ENCODE measurements around the gene RREB1.

Gene RREB1

GRCh38 chr6:7238900-7239589 lies 131.3 kb downstream of the RREB1 start (continued):
- TF ChIP-seq PRDM2 (tag by site-specific recombination; IDR thresholded peaks at IDR 0.05; ENCODE audit: borderline replicate concordance) (no peak), ZNF24 (tag by site-specific recombination; IDR thresholded peaks at IDR 0.05) (no peak), HOXD13 (CRISPR knock-in tag; IDR thresholded peaks at IDR 0.05; ENCODE audit: borderline replicate concordance) (no peak), ZNF362 (tag by site-specific recombination; IDR thresholded peaks at IDR 0.05) (no peak), OSR2 (tag by site-specific recombination; IDR thresholded peaks at IDR 0.05) (no peak), ZNF514 (tag by site-specific recombination; IDR thresholded peaks at IDR 0.05) (no peak), ZNF366 (tag by site-specific recombination; conservative IDR thresholded peaks at IDR 0.05) (peak; percentile 56), ZNF140 (tag by site-specific recombination; IDR thresholded peaks at IDR 0.05) (no peak), ZNF426 (tag by site-specific recombination; IDR thresholded peaks at IDR 0.05) (no peak), ZSCAN18 (tag by site-specific recombination; IDR thresholded peaks at IDR 0.05) (no peak), KLF8 (tag by site-specific recombination; IDR thresholded peaks at IDR 0.05) (peak; percentile 51; the same call in 1 of the 2 replicates), ZFP69B (tag by site-specific recombination; IDR thresholded peaks at IDR 0.05) (no peak), HOXC10 (CRISPR knock-in tag; IDR thresholded peaks at IDR 0.05) (no peak), ZNF701 (tag by site-specific recombination; IDR thresholded peaks at IDR 0.05) (no peak), SP3 (tag by site-specific recombination; IDR thresholded peaks at IDR 0.05) (no peak), ZNF510 (tag by site-specific recombination; IDR thresholded peaks at IDR 0.05; ENCODE audit: insufficient replicate concordance) (no peak), ZNF391 (tag by site-specific recombination; IDR thresholded peaks at IDR 0.05; ENCODE audit: borderline replicate concordance, low read depth) (no peak), ZNF585B (tag by site-specific recombination; IDR thresholded peaks at IDR 0.05) (no peak), SALL2 (tag by site-specific recombination; IDR thresholded peaks at IDR 0.05; ENCODE audit: borderline replicate concordance) (no peak), ZNF792 (tag by site-specific recombination; IDR thresholded peaks at IDR 0.05) (no peak), KLF17 (tag by site-specific recombination; IDR thresholded peaks at IDR 0.05) (peak; percentile 54; the same call in 1 of the 2 replicates), ZNF114 (tag by site-specific recombination; IDR thresholded peaks at IDR 0.05) (no peak), ZNF398 (tag by site-specific recombination; IDR thresholded peaks at IDR 0.05) (no peak), ZNF202 (tag by site-specific recombination; IDR thresholded peaks at IDR 0.05; ENCODE audit: borderline replicate concordance) (no peak), GLIS1 (tag by site-specific recombination; IDR thresholded peaks at IDR 0.05) (peak; percentile 37; the same call in 1 of the 2 replicates), ZNF214 (tag by site-specific recombination; IDR thresholded peaks at IDR 0.05; ENCODE audit: borderline replicate concordance) (no peak), ZNF280C (tag by site-specific recombination; IDR thresholded peaks at IDR 0.05) (no peak)
